ENCODE results near the gene MKNK2.

Gene MKNK2

GRCh38 chr19:2064788-2065524 lies 13.9 kb upstream of the MKNK2 start:
- H3K4me3 ChIP-seq = no peak overlapping the region
- no peaks in the 10 kb centered on the region for H3K9me3 ChIP-seq
- H3K27me3 ChIP-seq = no peaks in the 10 kb centered on the region
- H3K27ac ChIP-seq = peak overlapping the region; percentile 37
- no peak for TF ChIP-seq Cebpa-rat (IDR thresholded peaks at IDR 0.05)
- no peaks in the 10 kb centered on the region for H3K36me3 ChIP-seq
- peaks cover 69% of the 10 kb centered on the region for H3K4me1 ChIP-seq
- no peaks in the 10 kb centered on the region for H4K20me1 ChIP-seq
- peak overlapping the region; percentile 93 for H3K4me2 ChIP-seq
- no peak overlapping the region for H3K9ac ChIP-seq

GRCh38 chr19:2064395-2064787 lies 13.3 kb upstream of the MKNK2 start:
- no peaks in the 10 kb centered on the region for H3K9me3 ChIP-seq
- H3K4me1 ChIP-seq = peaks cover 69% of the 10 kb centered on the region
- peak overlapping the region; percentile 37 for H3K27ac ChIP-seq
- no peak overlapping the region for H3K9ac ChIP-seq
- H3K27me3 ChIP-seq = no peaks in the 10 kb centered on the region
- no peak for TF ChIP-seq Cebpa-rat (IDR thresholded peaks at IDR 0.05)
- H4K20me1 ChIP-seq = no peaks in the 10 kb centered on the region
- H3K4me2 ChIP-seq = peak overlapping the region; percentile 93
- no peak overlapping the region for H3K4me3 ChIP-seq
- H3K36me3 ChIP-seq = no peaks in the 10 kb centered on the region

- no peak overlapping the region for H3K4me3 ChIP-seq
Measured at GRCh38 chr19:2063824-2064223, 12.8 kb upstream of the MKNK2 start.

GRCh38 chr19:2062770-2063169 lies 11.7 kb upstream of the MKNK2 start:
- Histone ChIP-seq H3K27me3 (no peaks in the 10 kb centered on the region), H3K36me3 (no peaks in the 10 kb centered on the region), H4K20me1 (no peaks in the 10 kb centered on the region), H3K27ac (no peak overlapping the region; the same call in 1 of the 2 replicates), H3K4me1 (peaks cover 73% of the 10 kb centered on the region), H3K4me2 (peak overlapping the region; percentile 93), H3K4me3 (no peak overlapping the region), H3K9me3 (no peaks in the 10 kb centered on the region), H3K9ac (peak overlapping the region; percentile 88; the same call in 1 of the 2 replicates)
- TF ChIP-seq Cebpa-rat (IDR thresholded peaks at IDR 0.05) = no peak

More at GRCh38 chr19:2063824-2064223, 12.8 kb upstream of the MKNK2 start:
- H3K27me3 ChIP-seq = no peaks in the 10 kb centered on the region
- peak overlapping the region; percentile 93 for H3K4me2 ChIP-seq
- TF ChIP-seq Cebpa-rat (IDR thresholded peaks at IDR 0.05) = no peak
- H3K9me3 ChIP-seq = no peaks in the 10 kb centered on the region
- H4K20me1 ChIP-seq = no peaks in the 10 kb centered on the region
- no peak overlapping the region for H3K27ac ChIP-seq
- peaks cover 71% of the 10 kb centered on the region for H3K4me1 ChIP-seq
- H3K36me3 ChIP-seq = no peaks in the 10 kb centered on the region
- no peak overlapping the region for H3K9ac ChIP-seq

- TF ChIP-seq Cebpa-rat (IDR thresholded peaks at IDR 0.05) = no peak
- Histone ChIP-seq H3K4me1 (peaks cover 73% of the 10 kb centered on the region), H3K27ac (peak overlapping the region; percentile 92), H4K20me1 (no peaks in the 10 kb centered on the region), H3K27me3 (no peaks in the 10 kb centered on the region), H3K36me3 (no peaks in the 10 kb centered on the region), H3K4me2 (peak overlapping the region; percentile 93), H3K9ac (peak overlapping the region; percentile 88), H3K4me3 (peak overlapping the region; percentile 75), H3K9me3 (no peaks in the 10 kb centered on the region)
Measured at GRCh38 chr19:2062389-2062729, 11.3 kb upstream of the MKNK2 start.

- no peaks in the 10 kb centered on the region for H3K36me3 ChIP-seq
- no peaks in the 10 kb centered on the region for H3K27me3 ChIP-seq
- TF ChIP-seq Cebpa-rat (IDR thresholded peaks at IDR 0.05) = no peak
- H4K20me1 ChIP-seq = no peaks in the 10 kb centered on the region
- peak overlapping the region; percentile 92 for H3K27ac ChIP-seq
- H3K4me1 ChIP-seq = peaks cover 78% of the 10 kb centered on the region
- peak overlapping the region; percentile 75 for H3K4me3 ChIP-seq
- H3K4me2 ChIP-seq = peak overlapping the region; percentile 99
- no peaks in the 10 kb centered on the region for H3K9me3 ChIP-seq
- peak overlapping the region; percentile 88 for H3K9ac ChIP-seq
Measured at GRCh38 chr19:2061495-2062388, 10.7 kb upstream of the MKNK2 start.

GRCh38 chr19:2060884-2061494 lies 9.9 kb upstream of the MKNK2 start:
- H3K4me3 ChIP-seq = peak overlapping the region; percentile 75
- H3K9ac ChIP-seq = peak overlapping the region; percentile 88
- H3K36me3 ChIP-seq = no peaks in the 10 kb centered on the region
- peak overlapping the region; percentile 92 for H3K27ac ChIP-seq
- no peaks in the 10 kb centered on the region for H4K20me1 ChIP-seq
- TF ChIP-seq Cebpa-rat (IDR thresholded peaks at IDR 0.05) = no peak
- no peaks in the 10 kb centered on the region for H3K27me3 ChIP-seq
- H3K4me1 ChIP-seq = peaks cover 83% of the 10 kb centered on the region
- H3K4me2 ChIP-seq = peak overlapping the region; percentile 99
- H3K9me3 ChIP-seq = no peaks in the 10 kb centered on the region

- Histone ChIP-seq H4K20me1 (no peaks in the 10 kb centered on the region), H3K9me3 (no peaks in the 10 kb centered on the region), H3K9ac (peak overlapping the region; percentile 88), H3K4me1 (peaks cover 91% of the 10 kb centered on the region), H3K27ac (peak overlapping the region; percentile 92), H3K36me3 (no peaks in the 10 kb centered on the region), H3K4me3 (peak overlapping the region; percentile 75), H3K4me2 (peak overlapping the region; percentile 99), H3K27me3 (no peaks in the 10 kb centered on the region)
- TF ChIP-seq Cebpa-rat (IDR thresholded peaks at IDR 0.05) = no peak
Measured at GRCh38 chr19:2059422-2060201, 8.6 kb upstream of the MKNK2 start.
